ENCODE results near the gene PCNX2.
"Not testable (repeated sequence)": the region's sequence is repeated elsewhere in the genome, so short reads cannot be mapped to it uniquely, and the experiment has no call there.

PCNX2 gene

GRCh38 chr1:233143241-233143640, 152.3 kb downstream of the PCNX2 start:
- no peak overlapping the region for H3K4me3 ChIP-seq (ENCODE audit: low read length)
- DNase-seq (ENCODE audit: low read depth), result no peak
- TF ChIP-seq, protein P1, sequence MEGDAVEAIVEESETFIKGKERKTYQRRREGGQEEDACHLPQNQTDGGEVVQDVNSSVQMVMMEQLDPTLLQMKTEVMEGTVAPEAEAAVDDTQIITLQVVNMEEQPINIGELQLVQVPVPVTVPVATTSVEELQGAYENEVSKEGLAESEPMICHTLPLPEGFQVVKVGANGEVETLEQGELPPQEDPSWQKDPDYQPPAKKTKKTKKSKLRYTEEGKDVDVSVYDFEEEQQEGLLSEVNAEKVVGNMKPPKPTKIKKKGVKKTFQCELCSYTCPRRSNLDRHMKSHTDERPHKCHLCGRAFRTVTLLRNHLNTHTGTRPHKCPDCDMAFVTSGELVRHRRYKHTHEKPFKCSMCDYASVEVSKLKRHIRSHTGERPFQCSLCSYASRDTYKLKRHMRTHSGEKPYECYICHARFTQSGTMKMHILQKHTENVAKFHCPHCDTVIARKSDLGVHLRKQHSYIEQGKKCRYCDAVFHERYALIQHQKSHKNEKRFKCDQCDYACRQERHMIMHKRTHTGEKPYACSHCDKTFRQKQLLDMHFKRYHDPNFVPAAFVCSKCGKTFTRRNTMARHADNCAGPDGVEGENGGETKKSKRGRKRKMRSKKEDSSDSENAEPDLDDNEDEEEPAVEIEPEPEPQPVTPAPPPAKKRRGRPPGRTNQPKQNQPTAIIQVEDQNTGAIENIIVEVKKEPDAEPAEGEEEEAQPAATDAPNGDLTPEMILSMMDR (conservative IDR thresholded peaks at IDR 0.05; ENCODE audit: low read length), result no peak

GRCh38 chr1:233140974-233141373, 154.6 kb downstream of the PCNX2 start:
- TF ChIP-seq, protein P1 (conservative IDR thresholded peaks at IDR 0.05; ENCODE audit: low read length), result no peak
- no peak overlapping the region for H3K4me3 ChIP-seq (ENCODE audit: low read length)
- peak; percentile 42 for DNase-seq (ENCODE audit: low read depth)

GRCh38 chr1:233140499-233140898, 155.0 kb downstream of the PCNX2 start:
- DNase-seq (ENCODE audit: low read depth), result peak; percentile 44
- TF ChIP-seq, protein P1 (conservative IDR thresholded peaks at IDR 0.05; ENCODE audit: low read length), result no peak
- no peak overlapping the region for H3K4me3 ChIP-seq (ENCODE audit: low read length)

DNA sequence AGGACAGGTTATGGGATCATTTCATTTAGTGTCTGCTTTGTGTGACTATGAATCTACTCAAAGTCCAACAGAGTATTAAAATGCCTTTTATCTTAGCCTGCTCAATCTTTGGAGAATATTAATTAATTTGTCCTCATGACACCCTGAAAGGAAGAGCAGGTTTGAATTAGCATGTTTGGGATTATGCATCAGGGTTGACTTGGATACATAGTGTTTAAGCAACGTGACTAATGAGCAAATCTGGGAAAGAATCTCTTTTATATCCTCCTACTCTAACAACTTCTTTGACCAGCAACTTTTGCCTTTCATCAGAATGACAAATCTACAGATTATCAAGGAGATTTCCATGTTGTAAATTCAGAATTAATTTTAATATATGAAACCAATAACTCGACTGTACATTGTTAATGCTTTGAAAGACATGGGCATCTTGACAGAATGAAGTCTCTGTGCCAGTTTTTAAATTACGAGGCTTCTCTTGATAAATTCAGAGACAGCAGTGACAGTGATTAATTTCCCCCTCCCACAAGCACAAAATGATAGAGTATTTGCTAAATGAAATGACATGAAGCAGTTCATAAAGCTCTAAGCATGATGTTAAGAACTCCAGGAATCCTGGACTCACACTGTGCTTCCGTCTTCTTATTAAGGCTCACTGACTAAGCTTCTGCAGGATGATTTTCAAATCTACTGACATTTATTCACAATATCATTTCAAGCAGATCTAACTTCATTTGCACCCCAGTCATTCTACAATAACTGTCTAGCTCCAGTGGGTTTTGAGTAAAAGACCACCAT, 156.5 kb downstream of the PCNX2 start:
- no peak overlapping the region for H3K4me3 ChIP-seq (ENCODE audit: low read length)
- TF ChIP-seq, protein P1 (conservative IDR thresholded peaks at IDR 0.05; ENCODE audit: low read length), result no peak
- DNase-seq (ENCODE audit: low read depth), result peak; percentile 31

DNA sequence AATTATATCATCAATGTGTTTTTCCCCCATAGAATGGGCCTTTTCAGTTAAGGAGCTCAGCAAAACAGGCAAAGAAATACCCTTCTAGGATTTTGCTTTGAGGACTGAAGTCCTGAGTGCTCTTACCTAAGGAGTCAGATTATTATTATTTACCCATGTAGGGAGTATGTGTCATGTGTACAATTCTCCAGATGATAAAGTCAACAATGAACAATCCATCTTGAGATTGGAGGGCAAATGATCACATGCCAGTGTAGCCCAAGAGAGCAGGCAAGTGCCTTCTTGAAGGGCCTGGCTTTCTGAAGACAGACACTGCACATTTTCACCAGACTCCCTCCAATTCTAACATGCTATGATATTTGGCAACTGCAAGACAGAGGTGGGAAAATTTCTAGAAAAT, 159.7 kb downstream of the PCNX2 start:
- TF ChIP-seq, protein P1 (conservative IDR thresholded peaks at IDR 0.05; ENCODE audit: low read length), result no peak
- H3K4me3 ChIP-seq (ENCODE audit: low read length), result no peak overlapping the region
- no peak for DNase-seq (ENCODE audit: low read depth)

- DNase-seq (ENCODE audit: low read depth), result no peak
- TF ChIP-seq, protein P1 (conservative IDR thresholded peaks at IDR 0.05; ENCODE audit: low read length), result no peak
- no peak overlapping the region for H3K4me3 ChIP-seq (ENCODE audit: low read length)
Measured at GRCh38 chr1:233132445-233132844, 163.1 kb downstream of the PCNX2 start.

GRCh38 chr1:233129031-233129430, 166.5 kb downstream of the PCNX2 start:
- DNase-seq (ENCODE audit: low read depth); H3K4me3 ChIP-seq (ENCODE audit: low read length): not testable (repeated sequence)

All from AG10803 (cell line).